ENCODE results near the gene LPP. TPM values are rescaled to one million over a fixed set of nuclear protein-coding genes. Genes with fewer than 3 reads are reported as not detected.

Gene LPP
- total RNA-seq, 1 experiment from 2014 or later, result 54.0 TPM

DNA sequence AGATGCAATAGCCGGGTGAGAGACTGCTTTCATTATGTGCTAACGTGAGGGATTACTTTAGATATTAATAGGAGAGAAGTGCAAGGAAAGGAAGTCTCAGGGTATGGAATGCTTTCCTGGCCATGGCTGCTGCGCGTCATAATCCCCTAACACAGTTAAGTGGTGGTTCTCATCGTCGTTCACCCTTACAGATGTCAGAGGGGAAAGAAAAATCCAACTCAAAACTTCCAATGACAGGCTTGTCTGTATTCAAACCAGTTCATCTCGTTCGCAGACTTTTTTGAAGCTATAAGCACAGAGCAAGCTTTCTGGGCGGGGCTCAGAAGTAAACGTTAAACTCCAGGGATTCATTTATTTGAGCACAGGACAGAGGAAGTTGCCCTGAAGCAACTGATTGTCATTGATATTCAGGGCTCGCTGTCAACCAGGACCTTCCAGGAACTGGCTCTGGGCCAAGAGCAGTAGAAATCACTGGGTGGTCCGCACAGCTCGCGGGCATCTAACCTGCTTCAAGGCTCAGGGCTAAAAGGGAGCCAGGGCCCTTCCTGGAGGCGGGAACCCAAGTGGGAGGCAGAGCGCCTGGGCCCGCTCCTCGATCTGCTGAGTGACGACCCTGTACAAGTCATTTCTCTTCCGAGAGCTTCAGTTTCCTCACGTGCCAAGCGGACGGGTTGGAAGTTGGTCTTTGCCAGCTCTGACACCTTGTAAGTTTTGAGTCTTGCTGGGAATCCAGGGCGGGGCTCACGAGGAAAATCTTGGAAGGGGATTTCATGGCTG lies 1.1 kb upstream of the LPP start:
- Histone ChIP-seq H3K4me1 (ENCODE audit: control insufficient read depth in 1 of 2, insufficient read depth in 2 of 2, low read length in 2 of 2) (peaks cover 13 to 50% of the 10 kb centered on the region in 2 experiments), H3K36me3 (ENCODE audit: control insufficient read depth in 1 of 2, insufficient read depth in 2 of 2, low read length in 2 of 2) (no peaks in the 10 kb centered on the region), H3K9ac (ENCODE audit: low read length) (peak overlapping the region; percentile 85), H3K27me3 (ENCODE audit: insufficient read depth, low read length) (no peaks in the 10 kb centered on the region), H3K9me3 (ENCODE audit: control insufficient read depth in 1 of 2, insufficient read depth in 1 of 2, low read depth in 1 of 2, low read length in 2 of 2) (no peaks in the 10 kb centered on the region), H4K20me1 (ENCODE audit: insufficient read depth) (no peaks in the 10 kb centered on the region), H3K9me2 (ENCODE audit: insufficient read depth) (no peaks in the 10 kb centered on the region), H3K4me3 (replicated peaks in 1 of 2; ENCODE audit: low read depth in 1 of 2, low read length in 2 of 2) (peak overlapping the region; percentile 68 to 73), H3K4me2 (ENCODE audit: low read length) (peak overlapping the region; percentile 89), H2AFZ (ENCODE audit: low read depth, low read length, poor library complexity, severe bottlenecking) (no peak overlapping the region), H3K79me2 (ENCODE audit: insufficient read depth, low read length) (peaks cover 35% of the 10 kb centered on the region), H3K27ac (ENCODE audit: low read depth, low read length) (peak overlapping the region; percentile 79)
- BruUV-seq (replicated peaks), result TSS peak; percentile 91
- TF ChIP-seq POLR2AphosphoS5 (IDR thresholded peaks at IDR 0.05; ENCODE audit: low read depth, low read length) (peak; percentile 7), CEBPB (IDR thresholded peaks at IDR 0.05; ENCODE audit: low read depth) (no peak)
- TF ChIP-seq, protein P1, sequence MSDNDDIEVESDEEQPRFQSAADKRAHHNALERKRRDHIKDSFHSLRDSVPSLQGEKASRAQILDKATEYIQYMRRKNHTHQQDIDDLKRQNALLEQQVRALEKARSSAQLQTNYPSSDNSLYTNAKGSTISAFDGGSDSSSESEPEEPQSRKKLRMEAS (IDR thresholded peaks at IDR 0.05), result peak; percentile 6; the same call in 1 of the 2 replicates
- intact Hi-C loops (cut with micrococcal nuclease), result loop anchor here (5.0 kb wide), 2 partner anchors 144 to 406 kb away; partner anchors contain the start of gene BCL6
- POLR2A ChIA-PET, result interaction anchor here (0.7 kb wide), 1 partner anchor 67 kb away, joined by 5 read pairs; no protein-coding TSS in a partner anchor
- peak; percentile 10 for ATAC-seq
- RAD21 ChIA-PET (ENCODE audit: low non-redundant PET in 1 of 2, low total read pairs in 2 of 2, uncharacterized antibody in 2 of 2, unreplicated experiment in 2 of 2), result interaction anchor here in 1 of 2 experiments (1.0 kb wide), 1 partner anchor 45 kb away, joined by 3 read pairs; no protein-coding TSS in a partner anchor
- CTCF ChIA-PET, result interaction anchor here (1.4 kb wide), 1 partner anchor 802 kb away, joined by 3 read pairs; no protein-coding TSS in a partner anchor
- no peak for DNase-seq (ENCODE audit: low read depth, low spot score)

DNA sequence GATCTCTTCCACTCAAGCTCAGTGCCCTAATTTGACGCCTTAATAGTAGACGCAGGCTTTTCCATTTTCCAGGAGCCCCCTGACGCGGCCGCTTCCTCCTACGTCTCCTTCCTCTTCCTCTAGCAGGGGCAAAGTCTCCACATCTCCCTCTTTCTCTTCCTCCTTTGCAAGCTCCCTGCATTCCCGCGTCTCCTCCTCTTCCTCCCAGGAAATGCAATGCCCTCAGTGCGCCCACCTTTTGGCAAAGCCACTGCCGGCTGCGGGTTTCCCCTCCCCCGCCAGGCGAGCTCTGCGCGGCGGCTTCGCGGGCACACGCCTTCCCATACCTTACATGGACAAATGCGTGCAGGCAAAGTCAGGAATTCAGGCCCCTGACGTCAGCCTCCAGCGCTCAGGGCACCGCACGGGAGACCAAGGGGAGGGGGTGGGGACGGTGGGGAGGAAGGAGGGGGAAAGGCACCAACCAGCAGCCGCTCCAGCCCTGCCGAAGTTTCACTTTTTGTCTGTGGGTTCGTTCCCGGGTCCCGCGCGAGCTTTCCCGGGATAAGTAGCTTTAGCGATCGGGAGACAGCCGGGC lies 432 bp upstream of the LPP start:
- Histone ChIP-seq H4K20me1 (ENCODE audit: insufficient read depth) (no peaks in the 10 kb centered on the region), H3K4me2 (ENCODE audit: low read length) (peak overlapping the region; percentile 89), H3K4me1 (ENCODE audit: control insufficient read depth in 1 of 2, insufficient read depth in 2 of 2, low read length in 2 of 2) (peaks cover 13 to 55% of the 10 kb centered on the region in 2 experiments), H3K9me3 (ENCODE audit: control insufficient read depth in 1 of 2, insufficient read depth in 1 of 2, low read depth in 1 of 2, low read length in 2 of 2) (no peaks in the 10 kb centered on the region), H3K9ac (ENCODE audit: low read length) (peak overlapping the region; percentile 85), H3K36me3 (ENCODE audit: control insufficient read depth in 1 of 2, insufficient read depth in 2 of 2, low read length in 2 of 2) (no peaks in the 10 kb centered on the region), H3K27ac (ENCODE audit: low read depth, low read length) (peak overlapping the region; percentile 79), H2AFZ (ENCODE audit: low read depth, low read length, poor library complexity, severe bottlenecking) (no peak overlapping the region), H3K9me2 (ENCODE audit: insufficient read depth) (no peaks in the 10 kb centered on the region), H3K79me2 (ENCODE audit: insufficient read depth, low read length) (peaks cover 40% of the 10 kb centered on the region), H3K27me3 (ENCODE audit: insufficient read depth, low read length) (no peaks in the 10 kb centered on the region), H3K4me3 (replicated peaks in 1 of 2; ENCODE audit: low read depth in 1 of 2, low read length in 2 of 2) (peak overlapping the region; percentile 68 to 73)
- no TSS peak for BruUV-seq (replicated peaks)
- RAD21 ChIA-PET (ENCODE audit: low non-redundant PET in 1 of 2, low total read pairs in 2 of 2, uncharacterized antibody in 2 of 2, unreplicated experiment in 2 of 2), result interaction anchor here in 1 of 2 experiments (1.0 kb wide), 1 partner anchor 44 kb away, joined by 3 read pairs; no protein-coding TSS in a partner anchor
- TF ChIP-seq POLR2AphosphoS5 (IDR thresholded peaks at IDR 0.05; ENCODE audit: low read depth, low read length) (peak; percentile 30; the same call in 1 of the 2 replicates), ELF1 (IDR thresholded peaks at IDR 0.05; ENCODE audit: borderline replicate concordance, low read depth) (no peak), SRF (IDR thresholded peaks at IDR 0.05; ENCODE audit: low read depth) (peak; percentile 92), POLR2A (IDR thresholded peaks at IDR 0.05; ENCODE audit: borderline replicate concordance, extremely low read depth, insufficient read depth, insufficient read length) (peak; percentile 15), EZH2phosphoT487 (IDR thresholded peaks at IDR 0.05; ENCODE audit: borderline replicate concordance) (no peak), SP1 (IDR thresholded peaks at IDR 0.05; ENCODE audit: low read depth) (peak; percentile 35; the same call in 1 of the 2 replicates), EZH2 (IDR thresholded peaks at IDR 0.05) (no peak)
- TF ChIP-seq, protein P2, sequence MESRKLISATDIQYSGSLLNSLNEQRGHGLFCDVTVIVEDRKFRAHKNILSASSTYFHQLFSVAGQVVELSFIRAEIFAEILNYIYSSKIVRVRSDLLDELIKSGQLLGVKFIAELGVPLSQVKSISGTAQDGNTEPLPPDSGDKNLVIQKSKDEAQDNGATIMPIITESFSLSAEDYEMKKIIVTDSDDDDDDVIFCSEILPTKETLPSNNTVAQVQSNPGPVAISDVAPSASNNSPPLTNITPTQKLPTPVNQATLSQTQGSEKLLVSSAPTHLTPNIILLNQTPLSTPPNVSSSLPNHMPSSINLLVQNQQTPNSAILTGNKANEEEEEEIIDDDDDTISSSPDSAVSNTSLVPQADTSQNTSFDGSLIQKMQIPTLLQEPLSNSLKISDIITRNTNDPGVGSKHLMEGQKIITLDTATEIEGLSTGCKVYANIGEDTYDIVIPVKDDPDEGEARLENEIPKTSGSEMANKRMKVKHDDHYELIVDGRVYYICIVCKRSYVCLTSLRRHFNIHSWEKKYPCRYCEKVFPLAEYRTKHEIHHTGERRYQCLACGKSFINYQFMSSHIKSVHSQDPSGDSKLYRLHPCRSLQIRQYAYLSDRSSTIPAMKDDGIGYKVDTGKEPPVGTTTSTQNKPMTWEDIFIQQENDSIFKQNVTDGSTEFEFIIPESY (IDR thresholded peaks at IDR 0.05; ENCODE audit: extremely low read depth, insufficient replicate concordance, low read length), result no peak
- TF ChIP-seq, protein P1 (IDR thresholded peaks at IDR 0.05), result peak; percentile 45
- POLR2A ChIA-PET, result interaction anchor here (0.7 kb wide), 1 partner anchor 68 kb away, joined by 5 read pairs; no protein-coding TSS in a partner anchor
- intact Hi-C loops (cut with micrococcal nuclease), result loop anchor here (5.0 kb wide), 2 partner anchors 144 to 406 kb away; partner anchors contain the start of gene BCL6
- DNase-seq (ENCODE audit: low read depth, low spot score) (peak; percentile 75), ATAC-seq (peak; percentile 78)
- CTCF ChIA-PET, result interaction anchor here (1.4 kb wide), 1 partner anchor 801 kb away, joined by 3 read pairs; no protein-coding TSS in a partner anchor
